WTC11 (cell line): ENCODE results near the gene DHFR2.

Source experiments
- CREM ChIP-seq: sonication (generic); formaldehyde crosslinking; IDR thresholded peaks from 2 replicates; pipeline ENCODE4 v1.8.1; 2022; ENCODE audit warnings: mild to moderate bottlenecking, missing genetic modification reagents, moderate library complexity
- JUN ChIP-seq: sonication (generic); formaldehyde crosslinking; IDR thresholded peaks from 2 replicates; pipeline ENCODE4 v1.8.0; 2023; ENCODE audit warnings: mild to moderate bottlenecking, missing genetic modification reagents
- NFE2L1 ChIP-seq: sonication (generic); formaldehyde crosslinking; IDR thresholded peaks from 2 replicates; pipeline ENCODE4 v1.8.1; 2023; ENCODE audit warnings: missing genetic modification reagents
- TCF7 ChIP-seq: sonication (generic); formaldehyde crosslinking; IDR thresholded peaks from 2 replicates; pipeline ENCODE4 v1.8.0; 2022; ENCODE audit warnings: mild to moderate bottlenecking, low read depth, missing genetic modification reagents, moderate library complexity
- ZNF121 ChIP-seq: sonication (generic); formaldehyde crosslinking; IDR thresholded peaks from 2 replicates; pipeline ENCODE4 v1.8.0; 2023; ENCODE audit warnings: missing genetic modification reagents
- ZNF263 ChIP-seq: sonication (generic); formaldehyde crosslinking; IDR thresholded peaks from 2 replicates; pipeline ENCODE4 v1.8.1; 2022; ENCODE audit warnings: low read depth, mild to moderate bottlenecking, moderate library complexity, missing genetic modification reagents
- TF ChIP-seq, protein P1 (sequence below): sonication (generic); formaldehyde crosslinking; IDR thresholded peaks from 2 replicates; pipeline ENCODE4 v1.8.1; 2022; ENCODE audit warnings: mild to moderate bottlenecking, missing genetic modification reagents, moderate library complexity, borderline replicate concordance
- TF ChIP-seq, protein P2 (sequence below): sonication (generic); formaldehyde crosslinking; IDR thresholded peaks from 2 replicates; pipeline ENCODE4 v1.8.1; 2023; ENCODE audit warnings: mild to moderate bottlenecking, moderate library complexity, missing genetic modification reagents
- TF ChIP-seq, protein P3 (sequence below): fragments of 200-600 bp; IDR thresholded peaks from 2 replicates; pipeline ENCODE4 v1.8.0; 2022; ENCODE audit warnings: antibody characterized with exemption
- TF ChIP-seq, protein P4 (sequence below): sonication (generic); formaldehyde crosslinking; IDR thresholded peaks from 2 replicates; pipeline ENCODE4 v1.8.0; 2023; ENCODE audit warnings: missing genetic modification reagents

DNA sequence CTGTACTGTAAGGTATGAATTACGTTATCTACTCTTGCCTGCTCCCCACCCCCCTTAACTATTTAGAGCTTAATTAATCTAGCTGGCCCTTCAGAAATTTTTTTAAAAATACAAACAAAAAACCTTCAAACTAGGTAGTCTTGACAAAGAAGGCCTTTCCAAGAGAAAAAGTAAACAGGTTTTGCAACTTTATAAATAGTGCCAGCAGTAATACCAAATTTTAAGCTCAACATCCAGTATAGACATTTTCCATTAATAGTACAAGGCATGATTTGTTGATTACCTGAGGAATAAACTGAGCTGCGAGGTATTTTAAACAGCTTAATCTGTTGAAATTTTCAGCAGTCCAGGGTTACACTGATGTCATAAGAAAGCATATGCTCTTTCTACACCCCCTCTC, 54.5 kb downstream of the DHFR2 start:
- TF ChIP-seq, protein P1, sequence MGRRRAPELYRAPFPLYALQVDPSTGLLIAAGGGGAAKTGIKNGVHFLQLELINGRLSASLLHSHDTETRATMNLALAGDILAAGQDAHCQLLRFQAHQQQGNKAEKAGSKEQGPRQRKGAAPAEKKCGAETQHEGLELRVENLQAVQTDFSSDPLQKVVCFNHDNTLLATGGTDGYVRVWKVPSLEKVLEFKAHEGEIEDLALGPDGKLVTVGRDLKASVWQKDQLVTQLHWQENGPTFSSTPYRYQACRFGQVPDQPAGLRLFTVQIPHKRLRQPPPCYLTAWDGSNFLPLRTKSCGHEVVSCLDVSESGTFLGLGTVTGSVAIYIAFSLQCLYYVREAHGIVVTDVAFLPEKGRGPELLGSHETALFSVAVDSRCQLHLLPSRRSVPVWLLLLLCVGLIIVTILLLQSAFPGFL (CRISPR knock-in tag), result no peak
- TF ChIP-seq, protein P2, sequence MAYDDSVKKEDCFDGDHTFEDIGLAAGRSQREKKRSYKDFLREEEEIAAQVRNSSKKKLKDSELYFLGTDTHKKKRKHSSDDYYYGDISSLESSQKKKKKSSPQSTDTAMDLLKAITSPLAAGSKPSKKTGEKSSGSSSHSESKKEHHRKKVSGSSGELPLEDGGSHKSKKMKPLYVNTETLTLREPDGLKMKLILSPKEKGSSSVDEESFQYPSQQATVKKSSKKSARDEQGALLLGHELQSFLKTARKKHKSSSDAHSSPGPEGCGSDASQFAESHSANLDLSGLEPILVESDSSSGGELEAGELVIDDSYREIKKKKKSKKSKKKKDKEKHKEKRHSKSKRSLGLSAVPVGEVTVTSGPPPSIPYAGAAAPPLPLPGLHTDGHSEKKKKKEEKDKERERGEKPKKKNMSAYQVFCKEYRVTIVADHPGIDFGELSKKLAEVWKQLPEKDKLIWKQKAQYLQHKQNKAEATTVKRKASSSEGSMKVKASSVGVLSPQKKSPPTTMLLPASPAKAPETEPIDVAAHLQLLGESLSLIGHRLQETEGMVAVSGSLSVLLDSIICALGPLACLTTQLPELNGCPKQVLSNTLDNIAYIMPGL, result no peak
- TF ChIP-seq, protein P3, sequence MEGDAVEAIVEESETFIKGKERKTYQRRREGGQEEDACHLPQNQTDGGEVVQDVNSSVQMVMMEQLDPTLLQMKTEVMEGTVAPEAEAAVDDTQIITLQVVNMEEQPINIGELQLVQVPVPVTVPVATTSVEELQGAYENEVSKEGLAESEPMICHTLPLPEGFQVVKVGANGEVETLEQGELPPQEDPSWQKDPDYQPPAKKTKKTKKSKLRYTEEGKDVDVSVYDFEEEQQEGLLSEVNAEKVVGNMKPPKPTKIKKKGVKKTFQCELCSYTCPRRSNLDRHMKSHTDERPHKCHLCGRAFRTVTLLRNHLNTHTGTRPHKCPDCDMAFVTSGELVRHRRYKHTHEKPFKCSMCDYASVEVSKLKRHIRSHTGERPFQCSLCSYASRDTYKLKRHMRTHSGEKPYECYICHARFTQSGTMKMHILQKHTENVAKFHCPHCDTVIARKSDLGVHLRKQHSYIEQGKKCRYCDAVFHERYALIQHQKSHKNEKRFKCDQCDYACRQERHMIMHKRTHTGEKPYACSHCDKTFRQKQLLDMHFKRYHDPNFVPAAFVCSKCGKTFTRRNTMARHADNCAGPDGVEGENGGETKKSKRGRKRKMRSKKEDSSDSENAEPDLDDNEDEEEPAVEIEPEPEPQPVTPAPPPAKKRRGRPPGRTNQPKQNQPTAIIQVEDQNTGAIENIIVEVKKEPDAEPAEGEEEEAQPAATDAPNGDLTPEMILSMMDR, result no peak
- TF ChIP-seq, protein P4, sequence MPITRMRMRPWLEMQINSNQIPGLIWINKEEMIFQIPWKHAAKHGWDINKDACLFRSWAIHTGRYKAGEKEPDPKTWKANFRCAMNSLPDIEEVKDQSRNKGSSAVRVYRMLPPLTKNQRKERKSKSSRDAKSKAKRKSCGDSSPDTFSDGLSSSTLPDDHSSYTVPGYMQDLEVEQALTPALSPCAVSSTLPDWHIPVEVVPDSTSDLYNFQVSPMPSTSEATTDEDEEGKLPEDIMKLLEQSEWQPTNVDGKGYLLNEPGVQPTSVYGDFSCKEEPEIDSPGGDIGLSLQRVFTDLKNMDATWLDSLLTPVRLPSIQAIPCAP (CRISPR knock-in tag), result no peak
- TF ChIP-seq JUN (CRISPR knock-in tag), result no peak
- no peak for TF ChIP-seq CREM (CRISPR knock-in tag)
- TF ChIP-seq ZNF121 (CRISPR knock-in tag), result no peak
- TF ChIP-seq NFE2L1 (CRISPR knock-in tag), result no peak
- TF ChIP-seq ZNF263 (CRISPR knock-in tag), result no peak
- TF ChIP-seq TCF7, result no peak
